ENCODE results near the gene PDZK1IP1. TPM values are rescaled to one million over a fixed set of nuclear protein-coding genes. Genes with fewer than 3 reads are reported as not detected.

PDZK1IP1 gene
- total and polyA plus RNA-seq, 2 experiments from 2014 or later = not detected

DNA sequence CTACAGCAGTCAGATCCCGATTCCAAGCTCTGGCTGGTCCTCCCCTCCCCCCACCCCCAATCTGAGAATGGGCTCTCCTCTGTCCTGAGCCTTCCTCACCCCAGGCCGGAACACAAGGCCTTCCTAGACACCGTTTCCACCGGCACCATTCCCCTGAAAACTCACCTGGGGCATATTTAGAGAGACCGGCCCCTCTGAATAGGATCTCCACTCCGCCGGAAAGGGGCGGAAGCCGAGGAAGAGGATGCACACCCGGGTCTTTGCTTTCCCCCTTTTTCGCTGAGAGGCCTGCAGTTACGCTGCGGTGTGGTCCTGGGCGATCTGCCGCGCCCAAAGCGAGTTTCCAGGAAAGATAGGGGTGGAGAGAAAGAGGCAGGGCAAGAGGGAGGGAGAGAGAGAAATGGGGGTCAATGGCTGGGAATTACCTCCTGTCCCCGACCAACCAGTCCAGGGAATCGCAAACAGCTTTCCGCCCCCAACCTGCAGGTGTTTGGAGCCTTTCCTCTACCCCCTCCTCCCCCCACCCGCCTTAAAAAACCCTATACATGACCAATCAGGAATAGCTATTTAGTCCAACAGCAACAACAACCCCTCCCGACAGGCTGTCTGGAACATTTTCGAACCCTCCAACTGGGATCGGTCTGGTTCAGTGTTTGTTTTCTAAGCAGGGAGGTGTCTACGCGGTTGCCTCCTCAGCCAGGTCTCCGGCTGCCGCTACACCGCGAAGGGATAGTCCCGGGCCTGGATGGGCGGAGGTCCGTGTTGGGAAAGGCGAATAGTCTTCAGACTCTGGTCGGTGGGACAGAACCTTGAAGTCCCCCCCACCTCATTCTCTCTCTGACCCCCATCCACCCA, 39.4 kb upstream of the PDZK1IP1 start:
- TF ChIP-seq, protein P1, sequence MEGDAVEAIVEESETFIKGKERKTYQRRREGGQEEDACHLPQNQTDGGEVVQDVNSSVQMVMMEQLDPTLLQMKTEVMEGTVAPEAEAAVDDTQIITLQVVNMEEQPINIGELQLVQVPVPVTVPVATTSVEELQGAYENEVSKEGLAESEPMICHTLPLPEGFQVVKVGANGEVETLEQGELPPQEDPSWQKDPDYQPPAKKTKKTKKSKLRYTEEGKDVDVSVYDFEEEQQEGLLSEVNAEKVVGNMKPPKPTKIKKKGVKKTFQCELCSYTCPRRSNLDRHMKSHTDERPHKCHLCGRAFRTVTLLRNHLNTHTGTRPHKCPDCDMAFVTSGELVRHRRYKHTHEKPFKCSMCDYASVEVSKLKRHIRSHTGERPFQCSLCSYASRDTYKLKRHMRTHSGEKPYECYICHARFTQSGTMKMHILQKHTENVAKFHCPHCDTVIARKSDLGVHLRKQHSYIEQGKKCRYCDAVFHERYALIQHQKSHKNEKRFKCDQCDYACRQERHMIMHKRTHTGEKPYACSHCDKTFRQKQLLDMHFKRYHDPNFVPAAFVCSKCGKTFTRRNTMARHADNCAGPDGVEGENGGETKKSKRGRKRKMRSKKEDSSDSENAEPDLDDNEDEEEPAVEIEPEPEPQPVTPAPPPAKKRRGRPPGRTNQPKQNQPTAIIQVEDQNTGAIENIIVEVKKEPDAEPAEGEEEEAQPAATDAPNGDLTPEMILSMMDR (IDR thresholded peaks at IDR 0.05; ENCODE audit: low read depth, low read length) = no peak
- Histone ChIP-seq H3K4me1 (ENCODE audit: low read depth) (no peaks in the 10 kb centered on the region), H3K36me3 (no peaks in the 10 kb centered on the region), H3K9me3 (ENCODE audit: low read depth) (no peaks in the 10 kb centered on the region), H3K27me3 (peaks cover 100% of the 10 kb centered on the region), H3K27ac (no peak overlapping the region), H3K4me3 (no peak overlapping the region)
- no peak for DNase-seq (ENCODE audit: low read depth in 1 of 2, low spot score in 1 of 2)

DNA sequence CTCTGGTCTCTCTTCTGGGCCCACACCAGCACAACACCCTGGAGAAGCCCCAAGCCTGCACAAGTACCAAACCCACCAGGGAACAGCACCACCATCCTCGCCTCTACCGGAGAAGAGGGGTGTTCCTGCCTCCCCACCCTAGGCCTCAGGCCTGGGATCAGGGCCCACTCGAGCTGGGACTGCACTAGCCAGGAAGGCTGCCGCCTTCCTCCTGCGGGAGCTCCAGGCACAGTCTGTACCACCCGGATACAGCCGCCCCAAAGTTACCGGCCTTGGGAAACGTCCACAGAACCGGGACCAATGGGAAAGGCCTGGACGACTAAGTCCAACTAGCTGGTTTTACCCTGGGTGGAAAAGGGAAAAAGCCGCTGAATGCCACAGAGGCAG, 38.8 kb upstream of the PDZK1IP1 start:
- no peaks in the 10 kb centered on the region for H3K9me3 ChIP-seq (ENCODE audit: low read depth)
- no peaks in the 10 kb centered on the region for H3K4me1 ChIP-seq (ENCODE audit: low read depth)
- H3K27me3 ChIP-seq = peaks cover 100% of the 10 kb centered on the region
- no peak for DNase-seq (ENCODE audit: low read depth in 1 of 2, low spot score in 1 of 2)
- TF ChIP-seq, protein P1 (IDR thresholded peaks at IDR 0.05; ENCODE audit: low read depth, low read length) = no peak
- H3K4me3 ChIP-seq = no peak overlapping the region
- H3K36me3 ChIP-seq = no peaks in the 10 kb centered on the region
- H3K27ac ChIP-seq = no peak overlapping the region

DNA sequence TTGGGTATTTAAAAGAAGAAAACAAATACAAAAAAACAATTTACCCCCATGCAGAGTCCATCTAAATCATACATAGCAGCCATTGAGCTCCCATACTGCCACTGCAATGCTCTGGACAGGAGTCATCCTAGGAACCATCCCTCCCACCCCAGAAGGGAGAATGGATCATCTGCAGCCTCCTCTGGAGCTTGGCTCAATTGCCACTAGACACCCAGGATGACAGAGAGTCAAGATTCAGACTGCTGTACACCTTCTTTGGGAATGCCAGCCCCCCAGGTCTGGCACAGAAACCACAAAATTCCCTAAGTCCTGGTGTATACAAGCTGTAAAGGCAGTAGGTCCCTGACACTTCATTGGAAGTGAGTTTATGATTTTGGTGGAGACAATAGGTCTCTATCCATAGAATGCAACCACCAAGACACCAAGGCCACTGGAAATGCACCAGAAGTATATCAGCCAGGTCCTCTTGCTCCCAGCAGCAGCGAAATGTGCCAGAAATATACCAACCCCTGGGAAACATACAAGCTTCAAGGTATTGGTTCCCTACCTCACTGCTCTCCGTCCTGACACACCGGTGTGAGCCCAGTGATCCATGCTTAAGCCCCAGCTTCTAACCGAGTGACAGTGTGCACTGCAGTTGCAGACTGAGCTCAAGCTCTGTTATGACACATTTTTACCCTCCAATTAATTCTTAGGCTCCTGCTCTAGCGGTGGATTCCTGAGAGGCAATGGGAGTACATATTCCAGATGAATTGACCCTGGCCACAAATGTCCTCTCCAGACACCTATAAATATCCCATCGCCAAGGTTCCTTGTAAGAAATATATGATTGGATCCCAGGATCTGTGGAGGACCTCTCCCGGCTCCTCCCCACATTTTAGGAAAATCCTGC, 37.8 kb upstream of the PDZK1IP1 start:
- H3K9me3 ChIP-seq (ENCODE audit: low read depth) = no peaks in the 10 kb centered on the region
- H3K36me3 ChIP-seq = no peaks in the 10 kb centered on the region
- no peak for DNase-seq (ENCODE audit: low read depth in 1 of 2, low spot score in 1 of 2)
- peaks cover 100% of the 10 kb centered on the region for H3K27me3 ChIP-seq
- TF ChIP-seq, protein P1 (IDR thresholded peaks at IDR 0.05; ENCODE audit: low read depth, low read length) = no peak
- no peak overlapping the region for H3K4me3 ChIP-seq
- no peaks in the 10 kb centered on the region for H3K4me1 ChIP-seq (ENCODE audit: low read depth)
- no peak overlapping the region for H3K27ac ChIP-seq

DNA sequence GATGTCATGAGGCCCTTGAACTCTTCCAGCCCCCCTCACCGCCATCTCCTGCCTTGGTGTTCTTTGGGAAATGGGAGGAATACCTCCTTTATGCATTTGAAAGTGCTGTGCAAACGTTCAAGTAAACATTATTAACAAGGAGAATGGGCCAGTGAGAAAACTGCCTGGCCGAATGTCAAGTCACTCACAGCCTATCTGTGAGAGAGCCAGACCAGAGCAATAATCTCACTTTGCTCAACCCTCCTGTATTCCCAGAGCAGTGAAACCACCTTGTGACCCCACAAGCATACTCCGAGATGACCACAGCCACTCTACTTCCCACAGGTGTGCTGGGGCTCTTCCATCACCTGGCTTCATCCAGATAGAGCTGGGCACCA, 37.0 kb upstream of the PDZK1IP1 start:
- no peak for DNase-seq (ENCODE audit: low read depth in 1 of 2, low spot score in 1 of 2)
- no peaks in the 10 kb centered on the region for H3K9me3 ChIP-seq (ENCODE audit: low read depth)
- peaks cover 100% of the 10 kb centered on the region for H3K27me3 ChIP-seq
- TF ChIP-seq, protein P1 (IDR thresholded peaks at IDR 0.05; ENCODE audit: low read depth, low read length) = no peak
- H3K36me3 ChIP-seq = no peaks in the 10 kb centered on the region
- H3K4me1 ChIP-seq (ENCODE audit: low read depth) = no peaks in the 10 kb centered on the region
- H3K27ac ChIP-seq = no peak overlapping the region
- no peak overlapping the region for H3K4me3 ChIP-seq

DNA sequence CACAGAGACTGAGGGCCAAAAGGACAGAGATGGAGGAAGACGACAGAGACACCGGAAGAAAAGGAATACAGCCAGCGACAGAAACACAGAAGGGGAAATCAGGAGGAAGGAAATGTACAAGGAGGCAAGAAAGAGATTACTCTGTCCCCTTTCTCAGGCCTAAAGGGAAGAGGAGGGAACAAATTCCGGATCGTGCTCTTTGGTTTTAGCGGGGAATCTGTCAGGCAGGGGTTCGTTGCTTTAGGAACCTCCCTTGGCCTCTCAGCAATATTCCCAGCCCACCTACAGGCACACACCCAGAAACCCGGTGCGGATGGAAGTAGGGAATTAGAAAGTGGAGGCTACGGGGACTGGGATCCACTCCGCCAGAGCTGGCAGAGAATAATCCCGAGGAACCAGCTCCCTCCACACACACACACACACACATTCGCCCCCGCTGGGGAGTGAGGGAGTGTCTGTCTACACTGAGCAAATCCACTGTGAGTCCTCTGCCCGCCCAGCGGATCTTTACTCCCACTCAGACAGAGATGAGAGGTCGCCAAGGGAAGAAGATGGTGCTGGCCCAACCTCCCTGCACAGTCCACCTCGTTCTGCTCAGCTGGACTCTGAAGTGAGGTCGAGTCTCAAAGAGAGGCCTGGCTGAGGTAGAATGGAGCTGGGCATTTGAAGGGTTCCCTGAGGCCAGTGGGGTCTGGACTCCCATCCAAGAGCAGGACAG, 36.4 kb upstream of the PDZK1IP1 start:
- Histone ChIP-seq H3K4me1 (ENCODE audit: low read depth) (no peaks in the 10 kb centered on the region), H3K9me3 (ENCODE audit: low read depth) (no peaks in the 10 kb centered on the region), H3K36me3 (no peaks in the 10 kb centered on the region), H3K4me3 (no peak overlapping the region), H3K27ac (no peak overlapping the region), H3K27me3 (peaks cover 100% of the 10 kb centered on the region)
- no peak for DNase-seq (ENCODE audit: low read depth in 1 of 2, low spot score in 1 of 2)
- TF ChIP-seq, protein P1 (IDR thresholded peaks at IDR 0.05; ENCODE audit: low read depth, low read length) = no peak

Data from cardiac muscle cell (in vitro differentiated cells and primary cell).